ENCODE data around the gene SBF2. TPM values are rescaled to one million over a fixed set of nuclear protein-coding genes. Genes with fewer than 3 reads are reported as not detected.

The SBF2 gene
- total RNA-seq, 1 experiment from 2014 or later = 30.2 TPM

DNA sequence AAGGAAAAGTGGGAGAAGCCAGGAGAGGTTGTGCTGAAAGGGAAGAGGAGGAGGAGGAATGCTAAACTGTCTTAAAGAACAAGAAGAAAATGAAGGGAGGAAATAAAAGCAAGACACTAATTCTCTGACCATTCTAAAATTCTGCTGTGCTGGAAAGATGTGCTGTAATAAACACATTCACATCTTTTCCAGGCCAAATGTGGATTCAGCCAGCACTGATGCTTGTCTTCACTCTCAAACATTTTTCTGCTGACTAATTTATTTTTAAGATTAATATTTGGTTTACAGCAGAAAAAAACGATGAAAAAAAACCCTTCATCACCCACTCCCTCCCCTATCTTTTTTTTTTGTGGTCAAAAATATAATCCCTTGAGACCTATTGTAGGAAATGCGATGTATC is 406.5 kb downstream of the SBF2 start:
- Histone ChIP-seq H3K79me2 (ENCODE audit: insufficient read depth, low read length) (no peaks in the 10 kb centered on the region), H2AFZ (ENCODE audit: low read length) (no peak overlapping the region), H2BK120ac (ENCODE audit: low read depth, low read length, poor library complexity, severe bottlenecking) (no peak overlapping the region), H4K91ac (ENCODE audit: insufficient read length, low read depth, low read length) (no peak overlapping the region), H2BK20ac (ENCODE audit: low read depth, low read length, poor library complexity, severe bottlenecking) (no peak overlapping the region), H3K27me3 (ENCODE audit: insufficient read depth, low read length) (no peaks in the 10 kb centered on the region), H3T11ph (ENCODE audit: low read length) (no peak overlapping the region), H4K5ac (ENCODE audit: insufficient read length, low read depth, low read length) (no peak overlapping the region), H3K14ac (ENCODE audit: insufficient read depth, low read length) (no peak overlapping the region), H3K4ac (ENCODE audit: low read depth, low read length) (no peak overlapping the region), H3K23ac (ENCODE audit: insufficient read length, low read depth, low read length) (no peak overlapping the region), H3K9ac (ENCODE audit: extremely low read depth, insufficient read length, low read length) (no peak overlapping the region), H4K8ac (replicated peaks; ENCODE audit: insufficient read length, low read depth, low read length) (no peak overlapping the region), H2AK5ac (ENCODE audit: insufficient read length, low read length) (no peak overlapping the region), H3K9me3 (ENCODE audit: control insufficient read depth, low read depth, low read length) (no peaks in the 10 kb centered on the region), H3K18ac (ENCODE audit: insufficient read length, low read depth, low read length) (no peak overlapping the region), H3K79me1 (ENCODE audit: insufficient read depth, low read depth, low read length, poor library complexity, severe bottlenecking) (no peaks in the 10 kb centered on the region), H3K4me1 (ENCODE audit: insufficient read depth, low read length) (0 out of 2 replicates have a peak, but pooled peaks cover 3% of the 10 kb centered on the region), H3K27ac (ENCODE audit: insufficient read length, low read depth, low read length) (no peak overlapping the region), H4K20me1 (ENCODE audit: control insufficient read depth, insufficient read depth, insufficient read length) (no peaks in the 10 kb centered on the region), H2BK12ac (ENCODE audit: insufficient read length, low read depth, low read length) (no peak overlapping the region), H2BK15ac (ENCODE audit: low read depth, low read length) (no peak overlapping the region), H3K56ac (ENCODE audit: insufficient read length, low read depth, low read length) (no peak overlapping the region), H3K23me2 (ENCODE audit: insufficient read length, low read depth, low read length, poor library complexity, severe bottlenecking) (no peaks in the 10 kb centered on the region), H2BK5ac (ENCODE audit: insufficient read length, low read length) (no peak overlapping the region), H3K4me2 (ENCODE audit: insufficient read depth, insufficient read length, low read length) (no peak overlapping the region)
- no peak for TF ChIP-seq CTCF (conservative IDR thresholded peaks at IDR 0.05)
- Mint-ChIP-seq H3K27me3 (ENCODE audit: low read depth) (no peaks in the 10 kb centered on the region), H3K9me3 (no peaks in the 10 kb centered on the region), H3K4me3 (no peak overlapping the region), H3K4me1 (peaks cover 16 to 21% of the 10 kb centered on the region in 2 experiments), H3K27ac (0 out of 7 replicates have a peak overlapping the region, but pooled peaks of 1 of the 3 experiments have one; percentile 14), H3K36me3 (ENCODE audit: insufficient read depth in 1 of 3, low read depth in 3 of 3) (no peaks in the 10 kb centered on the region)
- no CpG with 5 or more reads among the region's 2 CpGs for WGBS (ENCODE audit: extremely low coverage, insufficient read length, low lambda C conversion rate)
- DNase-seq = no peak

Data from H9 (cell line).